HG03460 (cell line): ENCODE results near the gene SH3BGR.
"Not testable (repeated sequence)": the region's sequence is repeated elsewhere in the genome, so short reads cannot be mapped to it uniquely, and the experiment has no call there.

Experiments used
- ATAC-seq: cut with Tn5 transposase; IDR thresholded peaks from one replicate; pipeline ENCODE4 v1.9.1; 2021; ENCODE audit not compliant: unreplicated experiment

SH3BGR gene

DNA sequence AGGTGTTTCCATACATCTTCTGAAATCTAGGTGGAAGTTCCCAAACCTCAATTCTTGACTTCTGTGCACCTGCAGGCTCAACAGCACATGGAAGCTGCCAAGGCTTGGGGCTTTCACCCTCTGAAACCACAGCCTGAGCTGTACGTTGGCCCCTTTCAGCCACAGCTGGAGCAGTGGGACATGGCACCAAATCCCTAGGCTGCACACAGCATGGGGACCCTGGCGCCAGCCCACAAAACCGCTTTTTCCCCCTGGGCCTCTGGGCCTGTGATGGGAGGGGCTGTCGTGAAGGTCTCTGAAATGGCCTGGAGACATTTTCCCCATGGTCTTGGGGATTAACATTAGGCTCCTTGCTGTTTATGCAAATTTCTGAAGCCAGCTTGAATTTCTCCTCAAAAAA lies 88.6 kb downstream of the SH3BGR start:
- ATAC-seq = not testable (repeated sequence)

DNA sequence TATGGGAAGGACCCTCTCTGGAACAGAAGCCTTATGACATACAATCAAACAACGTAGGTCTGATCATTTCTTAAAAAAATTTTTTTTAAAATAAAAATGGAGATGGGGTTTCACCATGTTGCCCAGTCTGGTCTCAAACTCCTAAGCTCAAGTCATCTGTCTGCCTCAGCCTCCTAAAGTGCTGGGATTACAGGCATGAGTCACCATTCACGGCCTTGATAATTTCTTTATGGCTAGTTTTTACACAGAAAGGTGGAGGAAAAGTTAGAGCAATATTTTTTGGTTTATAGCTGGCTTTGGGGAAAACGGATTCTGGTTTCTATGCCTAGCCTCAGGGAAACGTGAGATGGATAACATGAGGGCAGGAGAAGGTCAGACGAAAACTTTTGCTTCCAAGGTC lies 91.0 kb downstream of the SH3BGR start:
- ATAC-seq = no peak

DNA sequence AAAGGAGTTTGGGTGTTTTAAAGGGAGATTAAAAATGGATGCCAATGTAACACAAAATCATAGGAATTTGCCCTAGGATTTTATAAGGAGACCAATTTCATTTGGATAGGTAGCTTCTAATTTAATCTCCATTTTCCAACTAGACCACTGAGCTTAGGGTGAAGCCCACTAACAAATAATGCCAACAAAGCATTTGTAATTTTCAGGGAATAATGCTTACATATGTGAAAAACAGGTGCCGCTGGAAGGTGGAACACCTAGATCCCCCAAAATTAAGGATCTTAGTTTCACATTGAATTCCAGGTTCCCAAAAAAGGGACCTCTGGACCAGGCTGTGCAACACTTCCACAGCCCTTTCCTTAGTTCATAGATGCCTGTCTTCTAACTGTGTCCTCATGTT lies 94.8 kb downstream of the SH3BGR start:
- no peak for ATAC-seq

DNA sequence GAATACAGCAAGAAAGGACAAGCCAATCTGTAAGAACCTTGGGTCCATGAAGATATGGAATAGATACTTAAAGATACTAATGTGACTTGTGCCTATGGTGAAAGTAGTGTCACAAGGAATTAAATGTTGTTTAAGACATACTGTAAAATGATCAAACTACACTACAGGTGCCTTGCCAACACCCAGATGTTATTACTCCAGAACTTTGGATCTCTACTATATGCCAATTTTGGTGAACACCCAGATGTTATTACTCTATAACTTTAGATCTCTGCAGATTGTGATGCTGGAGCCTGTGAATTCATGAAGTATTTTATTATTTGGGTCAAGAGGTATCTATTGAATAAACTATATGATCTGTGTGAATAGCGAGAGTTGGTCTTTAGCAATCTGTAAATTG lies 101.1 kb downstream of the SH3BGR start:
- ATAC-seq = no peak

DNA sequence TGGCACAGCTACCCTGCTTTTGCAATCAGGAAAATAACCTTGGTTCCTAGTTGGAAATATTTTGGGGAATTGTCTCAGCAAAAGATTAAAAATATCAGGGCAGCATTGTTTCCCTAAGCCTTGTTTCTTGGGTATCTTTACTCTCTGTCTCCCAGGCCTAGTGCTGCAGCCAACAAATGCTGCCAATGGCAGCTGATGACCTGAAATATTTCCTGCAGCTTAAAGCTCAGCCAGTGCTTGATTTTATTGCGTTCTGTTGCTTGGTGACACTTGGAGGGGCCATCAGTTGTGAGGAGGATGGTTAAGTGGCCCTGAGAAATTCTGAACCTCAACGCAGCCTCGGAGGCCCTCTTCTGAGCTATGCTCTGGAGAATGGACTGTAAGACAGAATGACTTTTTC lies 101.6 kb downstream of the SH3BGR start:
- ATAC-seq = no peak

DNA sequence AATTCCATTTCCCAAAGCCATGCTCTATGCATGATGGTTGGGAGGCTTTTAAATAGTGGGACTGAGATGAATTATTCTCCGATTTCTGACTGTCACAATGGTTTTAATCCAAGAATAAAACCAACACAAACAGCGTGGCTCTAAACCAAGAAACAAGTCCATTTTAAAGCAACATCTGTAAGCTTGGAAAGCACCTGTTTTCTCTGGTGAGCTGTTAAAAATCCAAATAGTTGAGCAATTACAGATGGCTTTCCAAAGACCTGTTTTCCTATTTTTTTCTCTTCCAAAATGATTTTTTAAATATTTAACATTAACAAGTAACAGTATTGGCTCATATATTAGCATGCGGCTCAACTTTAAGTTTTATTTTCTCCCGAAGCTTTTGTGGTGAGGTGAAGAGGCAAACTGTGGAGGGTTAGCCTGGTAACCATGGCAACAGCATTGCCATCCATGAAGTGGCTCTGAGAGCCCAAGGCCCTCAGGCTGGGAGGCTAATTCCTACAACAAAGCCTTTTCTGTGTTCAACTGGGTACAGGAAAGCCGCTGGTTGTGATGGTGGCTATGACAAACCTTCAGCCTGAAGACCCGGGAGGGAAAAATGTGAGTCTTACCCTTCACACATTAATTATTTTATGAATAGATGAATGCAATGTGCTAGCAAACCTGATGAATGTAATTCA lies 104.3 kb downstream of the SH3BGR start:
- ATAC-seq = no peak

DNA sequence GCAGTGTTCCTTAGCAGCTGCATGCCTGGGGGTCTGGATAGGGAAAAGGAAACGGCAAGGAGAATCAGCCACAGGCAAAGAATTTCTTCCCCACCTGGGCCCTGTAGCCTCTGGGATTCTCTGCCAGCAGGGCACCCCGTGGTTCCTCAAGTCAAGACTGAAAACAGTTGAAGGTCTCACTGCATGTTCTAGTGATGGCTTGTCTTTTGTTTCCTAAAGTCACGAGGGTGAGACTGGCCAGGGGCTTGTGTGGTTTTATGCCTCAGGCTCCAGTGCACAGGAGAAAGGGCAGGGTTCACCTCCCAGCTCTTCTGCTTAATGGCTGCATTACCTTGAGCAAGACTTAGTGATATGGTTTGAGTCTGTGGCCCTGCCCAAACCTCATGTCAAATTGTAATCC lies 107.7 kb downstream of the SH3BGR start:
- no peak for ATAC-seq

DNA sequence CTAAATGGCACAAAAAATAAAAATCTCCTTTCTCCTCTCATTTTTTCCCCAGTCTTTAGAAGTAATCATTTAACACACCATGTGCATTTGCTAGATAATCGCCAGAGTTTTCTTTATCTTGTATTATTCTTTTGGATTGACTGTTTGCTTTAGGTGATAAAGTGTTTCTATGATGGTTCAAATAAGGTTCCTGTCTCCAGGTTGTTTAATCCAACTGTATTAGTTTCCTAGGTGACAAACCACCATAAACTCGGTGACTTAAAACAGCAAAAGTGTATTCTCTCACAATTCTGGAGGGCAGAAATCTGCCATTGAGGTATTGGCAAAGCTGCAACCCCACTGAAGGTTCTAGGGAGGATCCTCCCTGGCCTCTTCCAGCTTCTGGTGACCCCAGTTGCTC lies 109.4 kb downstream of the SH3BGR start:
- ATAC-seq = no peak

DNA sequence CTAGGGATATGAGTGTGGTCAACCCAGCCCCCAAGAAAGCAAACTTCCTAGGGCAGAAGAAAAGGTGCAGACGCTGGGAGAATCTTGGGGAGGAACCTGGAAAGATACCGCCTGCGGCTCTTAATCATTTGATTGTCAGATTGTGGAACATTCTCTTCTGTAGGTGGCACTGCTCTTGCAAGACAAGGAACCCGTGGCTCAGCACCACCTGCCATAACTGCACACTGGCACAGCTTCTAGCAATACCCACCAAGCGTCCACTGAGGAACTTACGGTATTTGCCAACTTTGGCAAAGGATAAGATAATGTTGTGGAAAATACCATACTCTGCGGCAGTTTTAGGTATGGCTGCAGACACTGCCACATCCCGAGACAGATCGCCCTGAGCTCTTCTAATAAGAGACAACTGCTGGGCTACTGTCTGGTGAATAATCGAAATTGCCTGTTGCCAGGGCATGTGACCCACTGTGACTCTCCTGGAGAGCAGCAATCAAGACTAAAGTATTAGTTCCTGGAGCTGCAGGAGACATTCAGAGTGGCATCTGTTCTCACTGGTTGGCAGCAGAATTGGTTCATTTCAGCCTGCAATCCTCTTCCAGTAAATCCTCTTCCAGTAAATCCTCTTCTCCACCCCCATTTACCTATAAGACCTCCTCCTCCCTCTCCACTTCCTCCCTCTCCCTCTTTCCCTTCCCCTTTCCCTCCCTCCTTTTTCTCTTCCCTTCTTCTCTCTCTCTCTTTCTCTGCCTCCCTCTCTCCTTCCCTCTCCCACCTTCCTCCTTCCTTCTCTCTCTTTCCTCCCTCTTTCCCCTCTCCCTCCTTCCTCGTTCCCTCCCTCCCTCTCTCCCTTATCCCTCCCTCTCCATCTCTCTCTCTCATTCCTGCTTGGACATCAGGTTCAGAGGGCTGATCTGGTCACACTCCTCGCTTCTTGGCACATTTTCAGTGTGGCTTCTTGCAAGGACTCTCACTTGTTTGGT lies 111.3 kb downstream of the SH3BGR start:
- no peak for ATAC-seq

DNA sequence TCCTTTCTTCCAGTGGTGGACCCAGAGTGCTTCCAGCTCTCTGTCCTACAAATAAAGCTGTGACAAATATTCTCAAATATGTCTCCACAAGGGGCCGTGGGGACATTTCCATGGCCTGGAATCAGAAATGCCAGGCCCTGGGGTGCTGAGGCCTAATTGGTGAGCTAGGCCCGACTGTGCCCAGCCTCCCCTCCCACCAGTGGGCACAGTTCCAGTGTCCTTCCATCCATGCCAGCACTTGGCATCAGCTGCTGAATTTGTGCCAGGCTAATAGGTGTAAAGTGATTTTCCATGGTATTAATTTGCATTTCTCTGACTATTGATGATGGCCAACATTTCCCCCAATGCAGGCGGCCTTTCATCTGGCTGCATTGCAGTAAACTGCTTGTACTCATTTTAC lies 112.4 kb downstream of the SH3BGR start:
- ATAC-seq = no peak
